ENCODE measurements around the gene RNF223. TPM values are rescaled to one million over a fixed set of nuclear protein-coding genes. Genes with fewer than 3 reads are reported as not detected.
"Not testable (repeated sequence)": the region's sequence is repeated elsewhere in the genome, so short reads cannot be mapped to it uniquely, and the experiment has no call there.

RNF223 gene
- total RNA-seq, 1 experiment from 2014 or later = 5.0 TPM

GRCh38 chr1:1058088-1058905 lies 15.8 kb downstream of the RNF223 start:
- TSS peak; percentile 27 for BruUV-seq (replicated peaks)
- intact Hi-C loops (cut with micrococcal nuclease; ENCODE audit: unreplicated experiment) = loop anchor here (5.0 kb wide), 1 partner anchor 36 kb away; the partner anchor contains the start of gene AGRN
- Mint-ChIP-seq H3K27ac (ENCODE audit: unreplicated experiment) (peak overlapping the region; percentile 78), H3K4me3 (ENCODE audit: low read depth, unreplicated experiment) (peak overlapping the region; percentile 73), H3K4me1 (ENCODE audit: low read depth, unreplicated experiment) (no peaks in the 10 kb centered on the region), H3K9me3 (ENCODE audit: low read depth, unreplicated experiment) (no peaks in the 10 kb centered on the region), H3K27me3 (ENCODE audit: unreplicated experiment) (no peaks in the 10 kb centered on the region), H3K36me3 (ENCODE audit: insufficient read depth, unreplicated experiment) (peaks cover 81% of the 10 kb centered on the region)
- peak; percentile 59 for DNase-seq
- no peak for TF ChIP-seq CTCF (IDR thresholded peaks at IDR 0.05; ENCODE audit: unreplicated experiment)
- CTCF ChIA-PET = interaction anchor here (0.6 to 1.3 kb wide), 3 partner anchors 16 to 718 kb away, joined by 3 to 4 read pairs (median 3); partner anchors contain the start of genes ISG15 and RNF223

- Mint-ChIP-seq H3K4me3 (ENCODE audit: low read depth, unreplicated experiment) (peak overlapping the region; percentile 73), H3K36me3 (ENCODE audit: insufficient read depth, unreplicated experiment) (peaks cover 81% of the 10 kb centered on the region)
- H3K27me3 Mint-ChIP-seq (ENCODE audit: unreplicated experiment); H3K27ac Mint-ChIP-seq (ENCODE audit: unreplicated experiment); H3K4me1 Mint-ChIP-seq (ENCODE audit: low read depth, unreplicated experiment); BruUV-seq (replicated peaks); DNase-seq; H3K9me3 Mint-ChIP-seq (ENCODE audit: low read depth, unreplicated experiment): not testable (repeated sequence)
- CTCF ChIA-PET = interaction anchor here (0.6 kb wide), 1 partner anchor 719 kb away, joined by 4 read pairs; no protein-coding TSS in a partner anchor
- intact Hi-C loops (cut with micrococcal nuclease; ENCODE audit: unreplicated experiment) = loop anchor here (5.0 kb wide), 1 partner anchor 35 kb away; the partner anchor contains the start of gene AGRN
Measured at GRCh38 chr1:1057769-1058087, 16.4 kb downstream of the RNF223 start.

GRCh38 chr1:1055841-1056736 lies 18.0 kb downstream of the RNF223 start:
- TF ChIP-seq CTCF (IDR thresholded peaks at IDR 0.05; ENCODE audit: unreplicated experiment) = no peak
- intact Hi-C loops (cut with micrococcal nuclease; ENCODE audit: unreplicated experiment) = loop anchor here (5.0 kb wide), 1 partner anchor 34 kb away; the partner anchor contains the start of gene AGRN
- no peak overlapping the region for H3K4me3 Mint-ChIP-seq (ENCODE audit: low read depth, unreplicated experiment)
- CTCF ChIA-PET = no interaction called here
- DNase-seq = no peak
- H3K9me3 Mint-ChIP-seq (ENCODE audit: low read depth, unreplicated experiment) = no peaks in the 10 kb centered on the region
- H3K4me1 Mint-ChIP-seq (ENCODE audit: low read depth, unreplicated experiment) = no peaks in the 10 kb centered on the region
- no peak overlapping the region for H3K27ac Mint-ChIP-seq (ENCODE audit: unreplicated experiment)
- H3K27me3 Mint-ChIP-seq (ENCODE audit: unreplicated experiment) = no peaks in the 10 kb centered on the region
- no TSS peak for BruUV-seq (replicated peaks)
- peaks cover 83% of the 10 kb centered on the region for H3K36me3 Mint-ChIP-seq (ENCODE audit: insufficient read depth, unreplicated experiment)

- intact Hi-C loops (cut with micrococcal nuclease; ENCODE audit: unreplicated experiment) = loop anchor here (5.0 kb wide), 1 partner anchor 33 kb away; the partner anchor contains the start of gene AGRN
- Mint-ChIP-seq H3K27me3 (ENCODE audit: unreplicated experiment) (no peaks in the 10 kb centered on the region), H3K9me3 (ENCODE audit: low read depth, unreplicated experiment) (no peaks in the 10 kb centered on the region), H3K4me3 (ENCODE audit: low read depth, unreplicated experiment) (no peak overlapping the region), H3K27ac (ENCODE audit: unreplicated experiment) (no peak overlapping the region), H3K36me3 (ENCODE audit: insufficient read depth, unreplicated experiment) (peaks cover 73% of the 10 kb centered on the region), H3K4me1 (ENCODE audit: low read depth, unreplicated experiment) (no peaks in the 10 kb centered on the region)
- DNase-seq = no peak
- BruUV-seq (replicated peaks) = no TSS peak
- CTCF ChIA-PET = no interaction called here
- TF ChIP-seq CTCF (IDR thresholded peaks at IDR 0.05; ENCODE audit: unreplicated experiment) = no peak
Measured at GRCh38 chr1:1054971-1055370, 19.1 kb downstream of the RNF223 start.

All from Calu3 (cell line).